GM23248 (cell line): ENCODE results near the gene EIF4G3.
"Not testable (repeated sequence)": the region's sequence is repeated elsewhere in the genome, so short reads cannot be mapped to it uniquely, and the experiment has no call there.

Experiments used
- EZH2 ChIP-seq: fragments of 200-600 bp; sonication (generic); IDR thresholded peaks from 2 replicates; pipeline ENCODE4 v1.6.1; 2018; ENCODE audit warnings: antibody characterized with exemption, mild to moderate bottlenecking; ENCODE audit not compliant: insufficient read depth, poor library complexity, severe bottlenecking
- EZH2phosphoT487 ChIP-seq: fragments of 200-600 bp; sonication (generic); IDR thresholded peaks from 2 replicates; pipeline ENCODE4 v1.6.1; 2018; ENCODE audit warnings: antibody characterized with exemption, moderate library complexity, mild to moderate bottlenecking, low read depth; ENCODE audit not compliant: insufficient read depth

- TF ChIP-seq EZH2, EZH2phosphoT487: not testable (repeated sequence)
Measured at GRCh38 chr1:21201238-21201637, 24.5 kb upstream of the EIF4G3 start.
